Type B pancreatic cell (in vitro differentiated cells): ENCODE results near the gene MPP3. TPM values are rescaled to one million over a fixed set of nuclear protein-coding genes. Genes with fewer than 3 reads are reported as not detected.

Source experiments
- DNase-seq: peaks from one replicate; pipeline ENCODE4 v3.0.0; 2021; ENCODE audit warnings: mixed read lengths; ENCODE audit not compliant: unreplicated experiment; ENCODE audit errors: extremely low spot score
- H3K27ac Mint-ChIP-seq: 2 replicates; pipeline ENCODE4 v1.8.0; 2021; ENCODE audit warnings: mild to moderate bottlenecking, mixed read lengths
- H3K27me3 Mint-ChIP-seq: 2 replicates; pipeline ENCODE4 v1.8.0; 2021; ENCODE audit warnings: mixed read lengths
- H3K36me3 Mint-ChIP-seq: 2 replicates; pipeline ENCODE4 v1.8.0; 2021; ENCODE audit warnings: mixed read lengths
- H3K4me1 Mint-ChIP-seq: one replicate; pipeline ENCODE4 v1.8.0; 2021; ENCODE audit warnings: mixed read lengths; ENCODE audit not compliant: unreplicated experiment
- H3K4me3 Mint-ChIP-seq: 2 replicates; pipeline ENCODE4 v1.8.0; 2021; ENCODE audit warnings: mild to moderate bottlenecking, mixed read lengths
- H3K9me3 Mint-ChIP-seq: 2 replicates; pipeline ENCODE4 v1.8.0; 2021; ENCODE audit warnings: mixed read lengths
- total RNA-seq: library from RNA; stranded (reverse); gene quantifications from 2 replicates; pipeline ENCODE4 v1.2.1, GENCODE V29; 2021; ENCODE audit warnings: low replicate concordance
- TF ChIP-seq, protein P1 (sequence below): fragments of 200-600 bp; sonication (generic); conservative IDR thresholded peaks from 2 replicates; pipeline ENCODE4 v1.5.0; 2021; ENCODE audit warnings: antibody characterized with exemption, mild to moderate bottlenecking

MPP3 gene
- total RNA-seq, 1 donor from 2014 or later, result 7.8 TPM

DNA sequence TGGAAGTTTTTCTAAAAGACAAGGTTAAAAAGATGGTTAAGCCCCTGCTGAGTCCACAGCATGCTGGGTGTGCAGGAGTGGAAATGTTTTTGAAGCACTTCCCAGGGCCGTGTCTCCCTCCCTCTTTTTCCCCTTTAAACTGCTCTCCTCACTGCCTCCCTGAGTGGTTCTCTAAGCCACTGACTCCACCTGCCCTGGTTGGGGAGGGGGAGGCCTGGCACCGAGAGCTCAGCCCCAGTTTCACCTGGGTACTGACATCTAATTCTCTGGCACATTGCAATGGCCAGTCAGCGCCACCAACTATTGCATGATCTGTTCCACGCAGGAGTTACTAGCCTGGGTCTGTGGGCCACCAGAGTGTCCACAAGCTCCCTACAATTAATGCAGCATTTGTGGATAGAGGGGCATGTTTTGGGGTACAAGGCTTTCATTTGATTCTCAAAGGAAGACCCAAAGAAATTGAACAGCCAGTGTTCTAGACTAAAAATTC, 22.7 kb downstream of the MPP3 start:
- TF ChIP-seq, protein P1, sequence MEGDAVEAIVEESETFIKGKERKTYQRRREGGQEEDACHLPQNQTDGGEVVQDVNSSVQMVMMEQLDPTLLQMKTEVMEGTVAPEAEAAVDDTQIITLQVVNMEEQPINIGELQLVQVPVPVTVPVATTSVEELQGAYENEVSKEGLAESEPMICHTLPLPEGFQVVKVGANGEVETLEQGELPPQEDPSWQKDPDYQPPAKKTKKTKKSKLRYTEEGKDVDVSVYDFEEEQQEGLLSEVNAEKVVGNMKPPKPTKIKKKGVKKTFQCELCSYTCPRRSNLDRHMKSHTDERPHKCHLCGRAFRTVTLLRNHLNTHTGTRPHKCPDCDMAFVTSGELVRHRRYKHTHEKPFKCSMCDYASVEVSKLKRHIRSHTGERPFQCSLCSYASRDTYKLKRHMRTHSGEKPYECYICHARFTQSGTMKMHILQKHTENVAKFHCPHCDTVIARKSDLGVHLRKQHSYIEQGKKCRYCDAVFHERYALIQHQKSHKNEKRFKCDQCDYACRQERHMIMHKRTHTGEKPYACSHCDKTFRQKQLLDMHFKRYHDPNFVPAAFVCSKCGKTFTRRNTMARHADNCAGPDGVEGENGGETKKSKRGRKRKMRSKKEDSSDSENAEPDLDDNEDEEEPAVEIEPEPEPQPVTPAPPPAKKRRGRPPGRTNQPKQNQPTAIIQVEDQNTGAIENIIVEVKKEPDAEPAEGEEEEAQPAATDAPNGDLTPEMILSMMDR, result no peak
- Mint-ChIP-seq H3K4me3 (no peak overlapping the region), H3K27ac (no peak overlapping the region), H3K4me1 (no peaks in the 10 kb centered on the region), H3K36me3 (no peaks in the 10 kb centered on the region), H3K27me3 (no peaks in the 10 kb centered on the region), H3K9me3 (no peaks in the 10 kb centered on the region)
- DNase-seq, result peak; percentile 40

DNA sequence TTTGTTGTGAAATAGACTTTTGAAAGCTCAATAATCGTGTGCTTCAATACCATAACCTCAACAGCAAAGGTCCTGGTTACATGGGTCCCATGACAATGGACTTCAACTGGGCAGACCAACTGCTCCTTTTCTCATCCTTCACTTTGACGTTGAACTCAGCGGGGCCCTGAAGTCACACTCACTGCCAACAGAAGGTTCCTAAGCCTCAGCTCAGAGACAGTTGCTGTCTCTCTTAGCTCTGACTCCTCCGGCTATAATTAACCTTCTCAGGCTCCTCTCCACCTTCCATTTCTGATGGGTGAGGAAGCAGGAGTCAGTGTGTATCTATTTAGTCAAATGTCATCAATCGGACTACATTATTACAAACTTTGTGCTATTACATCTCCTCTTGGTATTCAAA, 23.8 kb downstream of the MPP3 start:
- no peak overlapping the region for H3K4me3 Mint-ChIP-seq
- no peaks in the 10 kb centered on the region for H3K36me3 Mint-ChIP-seq
- TF ChIP-seq, protein P1, result no peak
- no peak for DNase-seq
- no peak overlapping the region for H3K27ac Mint-ChIP-seq
- no peaks in the 10 kb centered on the region for H3K9me3 Mint-ChIP-seq
- H3K27me3 Mint-ChIP-seq, result no peaks in the 10 kb centered on the region
- no peaks in the 10 kb centered on the region for H3K4me1 Mint-ChIP-seq

DNA sequence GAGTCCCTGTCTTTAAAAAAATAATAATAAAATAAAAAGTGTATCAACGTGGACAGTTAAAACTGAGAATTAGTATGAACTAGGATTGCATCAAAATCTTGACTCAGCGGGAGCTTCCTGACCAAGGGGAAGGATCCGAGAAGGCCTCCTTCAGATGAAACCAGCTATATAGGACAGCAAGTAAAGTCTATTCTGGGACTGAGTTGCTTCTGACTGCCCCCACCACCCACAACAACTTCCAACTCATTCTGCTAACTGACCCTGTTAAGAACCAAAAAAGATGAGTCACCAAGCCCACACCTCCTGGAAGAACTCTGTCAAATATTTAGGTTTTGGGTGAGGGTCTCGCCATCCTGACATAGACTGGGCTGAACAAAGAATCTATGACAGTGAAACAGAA, 24.9 kb downstream of the MPP3 start:
- TF ChIP-seq, protein P1, result no peak
- no peaks in the 10 kb centered on the region for H3K36me3 Mint-ChIP-seq
- no peak for DNase-seq
- no peak overlapping the region for H3K4me3 Mint-ChIP-seq
- no peaks in the 10 kb centered on the region for H3K9me3 Mint-ChIP-seq
- no peak overlapping the region for H3K27ac Mint-ChIP-seq
- no peaks in the 10 kb centered on the region for H3K27me3 Mint-ChIP-seq
- H3K4me1 Mint-ChIP-seq, result no peaks in the 10 kb centered on the region

DNA sequence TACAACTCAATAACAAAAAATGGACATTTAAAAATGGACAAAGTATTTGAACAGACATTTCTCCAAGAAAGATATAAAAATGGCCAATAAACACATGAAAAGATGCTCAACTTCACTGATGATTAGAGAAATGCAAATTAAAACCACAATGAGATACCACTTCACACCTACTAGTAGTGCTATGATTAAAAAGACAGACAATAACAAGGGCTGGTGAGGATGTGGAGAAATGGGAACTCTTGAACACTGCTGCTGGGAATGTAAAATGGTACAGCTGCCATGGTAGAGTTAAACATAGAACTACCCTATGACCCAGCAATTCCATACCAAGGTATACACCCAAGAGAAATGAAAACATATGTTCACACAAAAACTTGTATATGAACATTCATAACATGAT, 27.8 kb downstream of the MPP3 start:
- H3K27me3 Mint-ChIP-seq, result no peaks in the 10 kb centered on the region
- no peak for DNase-seq
- TF ChIP-seq, protein P1, result no peak
- no peaks in the 10 kb centered on the region for H3K36me3 Mint-ChIP-seq
- no peak overlapping the region for H3K27ac Mint-ChIP-seq
- H3K4me3 Mint-ChIP-seq, result no peak overlapping the region
- H3K4me1 Mint-ChIP-seq, result no peaks in the 10 kb centered on the region
- H3K9me3 Mint-ChIP-seq, result no peaks in the 10 kb centered on the region

DNA sequence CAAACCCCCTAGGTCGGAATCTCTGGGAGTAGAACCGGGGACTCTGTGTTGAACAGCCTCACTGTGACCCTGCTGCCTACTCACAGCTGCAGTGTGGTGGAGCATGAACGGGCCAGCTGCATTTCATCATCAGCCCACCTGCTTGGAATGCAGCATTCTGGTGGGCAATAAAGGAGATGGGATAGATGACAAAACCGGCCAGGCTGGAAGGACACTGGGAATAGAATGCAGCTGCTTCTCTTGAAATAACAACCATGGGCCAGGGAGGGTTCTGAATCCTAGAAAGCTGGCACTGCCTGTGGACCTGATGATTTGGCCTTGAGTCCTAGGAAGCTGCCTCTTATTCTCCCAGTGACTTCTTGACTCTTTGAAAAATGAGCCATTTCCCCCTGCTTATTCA, 29.2 kb downstream of the MPP3 start:
- Mint-ChIP-seq H3K4me3 (no peak overlapping the region), H3K9me3 (no peaks in the 10 kb centered on the region), H3K27me3 (no peaks in the 10 kb centered on the region)

More for the DNA sequence above, 29.2 kb downstream of the MPP3 start:
- no peaks in the 10 kb centered on the region for H3K36me3 Mint-ChIP-seq
- H3K4me1 Mint-ChIP-seq, result no peaks in the 10 kb centered on the region
- DNase-seq, result no peak
- TF ChIP-seq, protein P1, result no peak
- H3K27ac Mint-ChIP-seq, result no peak overlapping the region
